Neural cell (in vitro differentiated cells): ENCODE results near the gene XCR1. TPM values are rescaled to one million over a fixed set of nuclear protein-coding genes. Genes with fewer than 3 reads are reported as not detected.

Experiments used
- H2AFZ ChIP-seq: fragments of 200-600, 300-800 bp; sonication (generic), shearing (Covaris generic); 2 replicates; pipeline ENCODE4 v1.6.0; 2014; ENCODE audit warnings: low read depth, mild to moderate bottlenecking, antibody characterized with exemption, low read length, moderate library complexity
- H3F3A ChIP-seq: fragments of 200-600 bp; shearing (Covaris generic); 2 replicates; pipeline ENCODE4 v1.6.1; 2016; ENCODE audit warnings: mild to moderate bottlenecking, moderate library complexity, mixed read lengths, antibody characterized with exemption, low read length; ENCODE audit not compliant: insufficient read depth, poor library complexity, severe bottlenecking
- H3K27ac ChIP-seq: fragments of 200-600, 300-800 bp; sonication (generic), shearing (Covaris generic); 2 replicates; pipeline ENCODE4 v1.5.1; 2014; ENCODE audit warnings: mild to moderate bottlenecking, low read length, moderate library complexity
- H3K27me3 ChIP-seq: fragments of 300-800, 200-600 bp; sonication (generic), shearing (Covaris generic); 2 replicates; pipeline ENCODE4 v1.6.0; 2014; ENCODE audit warnings: mild to moderate bottlenecking, low read depth, low read length, moderate library complexity; ENCODE audit not compliant: insufficient read depth
- H3K36me3 ChIP-seq: fragments of 300-800, 200-600 bp; sonication (generic), shearing (Covaris generic); 2 replicates; pipeline ENCODE4 v1.5.1; 2014; ENCODE audit warnings: mild to moderate bottlenecking, antibody characterized with exemption, low read length, moderate library complexity; ENCODE audit not compliant: insufficient read depth
- H3K4me2 ChIP-seq: fragments of 300-800, 200-600 bp; sonication (generic), shearing (Covaris generic); 2 replicates; pipeline ENCODE4 v1.6.0; 2014; ENCODE audit warnings: mild to moderate bottlenecking, low read length
- H3K4me3 ChIP-seq: fragments of 300-800, 200-600 bp; sonication (generic), shearing (Covaris generic); 2 replicates; pipeline ENCODE4 v1.5.1; 2014; ENCODE audit warnings: mild to moderate bottlenecking, low read length, moderate library complexity
- H3K79me2 ChIP-seq: fragments of 200-600 bp; shearing (Covaris generic); replicated peaks from 2 replicates; pipeline ENCODE4 v1.6.0; 2014; ENCODE audit warnings: mild to moderate bottlenecking, low read length, moderate library complexity; ENCODE audit not compliant: insufficient read depth
- H3K9ac ChIP-seq: fragments of 300-800, 200-600 bp; sonication (generic), shearing (Covaris generic); 2 replicates; pipeline ENCODE4 v1.6.1; 2016; ENCODE audit warnings: mild to moderate bottlenecking, low read length, mixed read lengths
- H3K9me2 ChIP-seq: fragments of 200-600 bp; shearing (Covaris generic); 2 replicates; pipeline ENCODE4 v1.6.1; 2016; ENCODE audit warnings: mild to moderate bottlenecking, low read length, mixed read lengths; ENCODE audit not compliant: insufficient read depth
- H3K9me3 ChIP-seq: fragments of 200-600, 300-800 bp; sonication (generic), shearing (Covaris generic); 2 replicates; pipeline ENCODE4 v1.6.1; 2016; ENCODE audit warnings: mild to moderate bottlenecking, mixed run types, low read length, moderate library complexity, mixed read lengths
- H4K20me1 ChIP-seq: fragments of 200-600 bp; shearing (Covaris generic); 2 replicates; pipeline ENCODE4 v1.6.1; 2016; ENCODE audit warnings: mild to moderate bottlenecking, mixed run types; ENCODE audit not compliant: insufficient read depth
- CTCF ChIP-seq: fragments of 450-650 bp; IDR thresholded peaks from 2 replicates; pipeline ENCODE4 v1.5.1; 2014; ENCODE audit warnings: antibody characterized with exemption, mild to moderate bottlenecking, moderate library complexity; ENCODE audit not compliant: poor library complexity, severe bottlenecking
- EZH2 ChIP-seq: fragments of 200-600, 300-800 bp; shearing (Covaris generic), sonication (generic); IDR thresholded peaks from 2 replicates; pipeline ENCODE4 v1.6.1; 2014; ENCODE audit warnings: antibody characterized with exemption, low read length, borderline replicate concordance, mild to moderate bottlenecking; ENCODE audit not compliant: insufficient read depth, poor library complexity, severe bottlenecking
- RAD21 ChIP-seq: fragments of 450-650 bp; conservative IDR thresholded peaks from 2 replicates; pipeline ENCODE4 v1.6.1; 2014; ENCODE audit warnings: antibody characterized with exemption, mild to moderate bottlenecking, moderate library complexity
- REST ChIP-seq: IDR thresholded peaks from 2 replicates; pipeline ENCODE4 v1.6.1; 2012; ENCODE audit warnings: borderline replicate concordance
- SMC3 ChIP-seq: fragments of 450-650 bp; conservative IDR thresholded peaks from 2 replicates; pipeline ENCODE4 v1.6.1; 2014; ENCODE audit warnings: antibody characterized with exemption, mild to moderate bottlenecking, moderate library complexity; ENCODE audit not compliant: poor library complexity
- TAF1 ChIP-seq: IDR thresholded peaks from 2 replicates; pipeline ENCODE4 v1.6.1; 2012; ENCODE audit warnings: low read depth
- polyA plus RNA-seq: library from polyadenylated mRNA; depleted of rRNA; stranded (reverse); fragments of >200 nt; gene quantifications from 2 replicates; pipeline ENCODE4 v1.2.3, GENCODE V29; 2014

The XCR1 gene
- polyA plus RNA-seq, 1 donor from 2014 or later: not detected

GRCh38 chr3:45980229-45980813, 47.0 kb downstream of the XCR1 start:
- no peak overlapping the region for H3K27ac ChIP-seq
- no peaks in the 10 kb centered on the region for H4K20me1 ChIP-seq
- no peak for TF ChIP-seq SMC3
- TF ChIP-seq RAD21: no peak
- no peak for TF ChIP-seq TAF1
- no peak for TF ChIP-seq CTCF
- no peak for TF ChIP-seq REST
- TF ChIP-seq EZH2: no peak
- H3K4me2 ChIP-seq: no peak overlapping the region
- H3K4me3 ChIP-seq: no peak overlapping the region
- H2AFZ ChIP-seq: no peak overlapping the region
- no peaks in the 10 kb centered on the region for H3K27me3 ChIP-seq
- H3K9me3 ChIP-seq: no peaks in the 10 kb centered on the region
- H3K9me2 ChIP-seq: no peaks in the 10 kb centered on the region
- H3K9ac ChIP-seq: no peak overlapping the region
- no peaks in the 10 kb centered on the region for H3K36me3 ChIP-seq
- no peaks in the 10 kb centered on the region for H3F3A ChIP-seq
- H3K79me2 ChIP-seq: no peaks in the 10 kb centered on the region

GRCh38 chr3:45979378-45979777, 47.9 kb downstream of the XCR1 start:
- H3K27me3 ChIP-seq: no peaks in the 10 kb centered on the region
- H3K27ac ChIP-seq: no peak overlapping the region
- H2AFZ ChIP-seq: no peak overlapping the region
- H3K79me2 ChIP-seq: no peaks in the 10 kb centered on the region
- no peak for TF ChIP-seq REST
- no peak overlapping the region for H3K9ac ChIP-seq
- no peaks in the 10 kb centered on the region for H3F3A ChIP-seq
- H3K36me3 ChIP-seq: no peaks in the 10 kb centered on the region
- H3K9me2 ChIP-seq: no peaks in the 10 kb centered on the region
- no peaks in the 10 kb centered on the region for H4K20me1 ChIP-seq
- no peak overlapping the region for H3K4me2 ChIP-seq
- no peaks in the 10 kb centered on the region for H3K9me3 ChIP-seq
- no peak overlapping the region for H3K4me3 ChIP-seq
